ENCODE measurements around the gene MYBPC1. TPM values are rescaled to one million over a fixed set of nuclear protein-coding genes. Genes with fewer than 3 reads are reported as not detected.

MYBPC1 gene
- total and polyA plus RNA-seq, 2 of the 13 experiments (the other 11 are each of a cell fraction or from before 2014, with no cell fraction given), result 0.31 to 0.53 TPM

DNA sequence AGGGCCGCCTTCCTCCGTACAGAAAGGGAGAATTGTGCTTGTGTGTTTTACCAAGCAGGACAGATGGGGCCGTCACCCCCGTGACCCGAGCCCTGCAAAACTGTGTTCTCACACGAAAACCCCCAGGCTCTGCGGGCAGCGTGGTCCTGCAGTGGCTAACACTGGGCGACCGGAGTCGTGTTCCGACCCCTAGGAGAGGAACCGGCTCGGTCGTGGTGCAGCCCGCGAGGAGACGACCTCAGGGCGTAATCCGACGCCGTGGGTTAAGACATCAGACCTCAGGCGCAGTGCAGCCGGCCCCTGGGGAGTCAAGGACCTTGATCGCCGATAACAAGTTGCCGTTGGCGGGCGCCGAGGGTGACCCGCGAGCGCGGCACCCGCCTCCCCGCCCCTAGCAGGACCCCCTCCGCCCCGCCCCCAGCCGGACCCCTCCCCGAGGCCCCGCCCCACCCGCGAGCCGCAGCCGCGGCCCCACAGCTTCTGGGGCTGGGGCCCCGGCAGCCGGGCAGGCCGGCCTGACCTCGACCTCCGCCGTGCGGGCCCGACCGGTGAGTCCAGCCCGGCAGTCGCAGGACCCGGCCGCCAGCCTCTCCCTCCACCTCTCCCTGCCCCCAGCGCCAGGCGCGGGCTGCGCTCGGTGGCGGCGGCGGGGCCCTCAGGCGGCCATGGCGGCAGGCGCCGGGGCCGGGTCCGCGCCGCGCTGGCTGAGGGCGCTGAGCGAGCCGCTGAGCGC is 102.6 kb downstream of the MYBPC1 start, which contains the start of gene CHPT1 (continued):
- TF ChIP-seq ATF7 (IDR thresholded peaks at IDR 0.05), result no peak
- no peak for TF ChIP-seq ATF7 (CRISPR knock-in tag; IDR thresholded peaks at IDR 0.05)
- TF ChIP-seq, protein P1, sequence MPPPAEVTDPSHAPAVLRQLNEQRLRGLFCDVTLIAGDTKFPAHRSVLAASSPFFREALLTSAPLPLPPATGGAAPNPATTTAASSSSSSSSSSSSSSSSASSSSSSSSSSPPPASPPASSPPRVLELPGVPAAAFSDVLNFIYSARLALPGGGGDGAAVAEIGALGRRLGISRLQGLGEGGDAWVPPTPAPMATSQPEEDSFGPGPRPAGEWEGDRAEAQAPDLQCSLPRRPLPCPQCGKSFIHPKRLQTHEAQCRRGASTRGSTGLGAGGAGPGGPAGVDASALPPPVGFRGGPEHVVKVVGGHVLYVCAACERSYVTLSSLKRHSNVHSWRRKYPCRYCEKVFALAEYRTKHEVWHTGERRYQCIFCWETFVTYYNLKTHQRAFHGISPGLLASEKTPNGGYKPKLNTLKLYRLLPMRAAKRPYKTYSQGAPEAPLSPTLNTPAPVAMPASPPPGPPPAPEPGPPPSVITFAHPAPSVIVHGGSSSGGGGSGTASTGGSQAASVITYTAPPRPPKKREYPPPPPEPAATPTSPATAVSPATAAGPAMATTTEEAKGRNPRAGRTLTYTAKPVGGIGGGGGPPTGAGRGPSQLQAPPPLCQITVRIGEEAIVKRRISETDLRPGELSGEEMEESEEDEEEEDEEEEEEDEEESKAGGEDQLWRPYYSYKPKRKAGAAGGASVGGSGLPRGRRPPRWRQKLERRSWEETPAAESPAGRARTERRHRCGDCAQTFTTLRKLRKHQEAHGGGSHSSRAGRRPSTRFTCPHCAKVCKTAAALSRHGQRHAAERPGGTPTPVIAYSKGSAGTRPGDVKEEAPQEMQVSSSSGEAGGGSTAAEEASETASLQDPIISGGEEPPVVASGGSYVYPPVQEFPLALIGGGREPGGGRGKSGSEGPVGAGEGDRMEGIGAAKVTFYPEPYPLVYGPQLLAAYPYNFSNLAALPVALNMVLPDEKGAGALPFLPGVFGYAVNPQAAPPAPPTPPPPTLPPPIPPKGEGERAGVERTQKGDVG (CRISPR knock-in tag; IDR thresholded peaks at IDR 0.05; ENCODE audit: borderline replicate concordance), result no peak
- TF ChIP-seq, protein P2, sequence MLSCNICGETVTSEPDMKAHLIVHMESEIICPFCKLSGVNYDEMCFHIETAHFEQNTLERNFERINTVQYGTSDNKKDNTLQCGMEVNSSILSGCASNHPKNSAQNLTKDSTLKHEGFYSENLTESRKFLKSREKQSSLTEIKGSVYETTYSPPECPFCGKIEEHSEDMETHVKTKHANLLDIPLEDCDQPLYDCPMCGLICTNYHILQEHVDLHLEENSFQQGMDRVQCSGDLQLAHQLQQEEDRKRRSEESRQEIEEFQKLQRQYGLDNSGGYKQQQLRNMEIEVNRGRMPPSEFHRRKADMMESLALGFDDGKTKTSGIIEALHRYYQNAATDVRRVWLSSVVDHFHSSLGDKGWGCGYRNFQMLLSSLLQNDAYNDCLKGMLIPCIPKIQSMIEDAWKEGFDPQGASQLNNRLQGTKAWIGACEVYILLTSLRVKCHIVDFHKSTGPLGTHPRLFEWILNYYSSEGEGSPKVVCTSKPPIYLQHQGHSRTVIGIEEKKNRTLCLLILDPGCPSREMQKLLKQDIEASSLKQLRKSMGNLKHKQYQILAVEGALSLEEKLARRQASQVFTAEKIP (CRISPR knock-in tag; IDR thresholded peaks at IDR 0.05; ENCODE audit: borderline replicate concordance), result no peak
- TF ChIP-seq ERF (CRISPR knock-in tag; IDR thresholded peaks at IDR 0.05), result peak; percentile 75; the same call in 1 of the 2 replicates
- TF ChIP-seq, protein P3, sequence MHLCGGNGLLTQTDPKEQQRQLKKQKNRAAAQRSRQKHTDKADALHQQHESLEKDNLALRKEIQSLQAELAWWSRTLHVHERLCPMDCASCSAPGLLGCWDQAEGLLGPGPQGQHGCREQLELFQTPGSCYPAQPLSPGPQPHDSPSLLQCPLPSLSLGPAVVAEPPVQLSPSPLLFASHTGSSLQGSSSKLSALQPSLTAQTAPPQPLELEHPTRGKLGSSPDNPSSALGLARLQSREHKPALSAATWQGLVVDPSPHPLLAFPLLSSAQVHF (CRISPR knock-in tag; IDR thresholded peaks at IDR 0.05), result no peak
- TF ChIP-seq MIER2 (CRISPR knock-in tag; IDR thresholded peaks at IDR 0.05), result no peak
- TF ChIP-seq, protein P4, sequence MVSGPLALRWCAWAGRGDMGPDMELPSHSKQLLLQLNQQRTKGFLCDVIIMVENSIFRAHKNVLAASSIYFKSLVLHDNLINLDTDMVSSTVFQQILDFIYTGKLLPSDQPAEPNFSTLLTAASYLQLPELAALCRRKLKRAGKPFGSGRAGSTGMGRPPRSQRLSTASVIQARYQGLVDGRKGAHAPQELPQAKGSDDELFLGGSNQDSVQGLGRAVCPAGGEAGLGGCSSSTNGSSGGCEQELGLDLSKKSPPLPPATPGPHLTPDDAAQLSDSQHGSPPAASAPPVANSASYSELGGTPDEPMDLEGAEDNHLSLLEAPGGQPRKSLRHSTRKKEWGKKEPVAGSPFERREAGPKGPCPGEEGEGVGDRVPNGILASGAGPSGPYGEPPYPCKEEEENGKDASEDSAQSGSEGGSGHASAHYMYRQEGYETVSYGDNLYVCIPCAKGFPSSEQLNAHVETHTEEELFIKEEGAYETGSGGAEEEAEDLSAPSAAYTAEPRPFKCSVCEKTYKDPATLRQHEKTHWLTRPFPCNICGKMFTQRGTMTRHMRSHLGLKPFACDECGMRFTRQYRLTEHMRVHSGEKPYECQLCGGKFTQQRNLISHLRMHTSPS (CRISPR knock-in tag; IDR thresholded peaks at IDR 0.05; ENCODE audit: low read depth), result no peak; the same call in 1 of the 2 replicates
- no peak; the same call in 1 of the 2 replicates for TF ChIP-seq NPAS2 (CRISPR knock-in tag; IDR thresholded peaks at IDR 0.05; ENCODE audit: borderline replicate concordance)
- TF ChIP-seq KDM5B (CRISPR knock-in tag; IDR thresholded peaks at IDR 0.05; ENCODE audit: borderline replicate concordance), result peak; percentile 16; the same call in 1 of the 2 replicates
- TF ChIP-seq POLR2G (IDR thresholded peaks at IDR 0.05; ENCODE audit: low read depth, low read length), result peak; percentile 61; the same call in 1 of the 2 replicates
- TF ChIP-seq, protein P5, sequence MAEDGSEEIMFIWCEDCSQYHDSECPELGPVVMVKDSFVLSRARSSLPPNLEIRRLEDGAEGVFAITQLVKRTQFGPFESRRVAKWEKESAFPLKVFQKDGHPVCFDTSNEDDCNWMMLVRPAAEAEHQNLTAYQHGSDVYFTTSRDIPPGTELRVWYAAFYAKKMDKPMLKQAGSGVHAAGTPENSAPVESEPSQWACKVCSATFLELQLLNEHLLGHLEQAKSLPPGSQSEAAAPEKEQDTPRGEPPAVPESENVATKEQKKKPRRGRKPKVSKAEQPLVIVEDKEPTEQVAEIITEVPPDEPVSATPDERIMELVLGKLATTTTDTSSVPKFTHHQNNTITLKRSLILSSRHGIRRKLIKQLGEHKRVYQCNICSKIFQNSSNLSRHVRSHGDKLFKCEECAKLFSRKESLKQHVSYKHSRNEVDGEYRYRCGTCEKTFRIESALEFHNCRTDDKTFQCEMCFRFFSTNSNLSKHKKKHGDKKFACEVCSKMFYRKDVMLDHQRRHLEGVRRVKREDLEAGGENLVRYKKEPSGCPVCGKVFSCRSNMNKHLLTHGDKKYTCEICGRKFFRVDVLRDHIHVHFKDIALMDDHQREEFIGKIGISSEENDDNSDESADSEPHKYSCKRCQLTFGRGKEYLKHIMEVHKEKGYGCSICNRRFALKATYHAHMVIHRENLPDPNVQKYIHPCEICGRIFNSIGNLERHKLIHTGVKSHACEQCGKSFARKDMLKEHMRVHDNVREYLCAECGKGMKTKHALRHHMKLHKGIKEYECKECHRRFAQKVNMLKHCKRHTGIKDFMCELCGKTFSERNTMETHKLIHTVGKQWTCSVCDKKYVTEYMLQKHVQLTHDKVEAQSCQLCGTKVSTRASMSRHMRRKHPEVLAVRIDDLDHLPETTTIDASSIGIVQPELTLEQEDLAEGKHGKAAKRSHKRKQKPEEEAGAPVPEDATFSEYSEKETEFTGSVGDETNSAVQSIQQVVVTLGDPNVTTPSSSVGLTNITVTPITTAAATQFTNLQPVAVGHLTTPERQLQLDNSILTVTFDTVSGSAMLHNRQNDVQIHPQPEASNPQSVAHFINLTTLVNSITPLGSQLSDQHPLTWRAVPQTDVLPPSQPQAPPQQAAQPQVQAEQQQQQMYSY (CRISPR knock-in tag; IDR thresholded peaks at IDR 0.05), result peak; percentile 20; the same call in 1 of the 2 replicates
- no peak for TF ChIP-seq ZNF138 (CRISPR knock-in tag; IDR thresholded peaks at IDR 0.05; ENCODE audit: low read depth)
- TF ChIP-seq SPEN (CRISPR knock-in tag; IDR thresholded peaks at IDR 0.05; ENCODE audit: low read depth), result no peak; the same call in 1 of the 2 replicates
- TF ChIP-seq YEATS2 (CRISPR knock-in tag; IDR thresholded peaks at IDR 0.05; ENCODE audit: borderline replicate concordance), result no peak
- no peak for TF ChIP-seq ZNF225 (CRISPR knock-in tag; IDR thresholded peaks at IDR 0.05)
- no peak; the same call in 1 of the 2 replicates for TF ChIP-seq ESRRA (CRISPR knock-in tag; IDR thresholded peaks at IDR 0.05; ENCODE audit: low read depth)
